ENCODE results near the gene DAZAP2. TPM values are rescaled to one million over a fixed set of nuclear protein-coding genes. Genes with fewer than 3 reads are reported as not detected.
A peak's percentile ranks its signal among the peaks of the same experiment; 100 is the strongest.

Gene DAZAP2
- 263 TPM for total RNA-seq

GRCh38 chr12:51238510-51239334 lies at the start of gene DAZAP2:
Gene DAZAP2 (plus strand): TSS chr12:51238826. CDS start chr12:51238908, 82 bp downstream.
- peak; percentile 98 for DNase-seq (ENCODE audit: low spot score)

GRCh38 chr12:51189790-51190355 lies 48.8 kb upstream of the DAZAP2 start:
- DNase-seq (ENCODE audit: low spot score) = no peak

GRCh38 chr12:51190820-51191219 lies 47.8 kb upstream of the DAZAP2 start:
- DNase-seq (ENCODE audit: low spot score) = no peak

GRCh38 chr12:51191516-51192283 lies 46.9 kb upstream of the DAZAP2 start:
- no peak for DNase-seq (ENCODE audit: low spot score)

GRCh38 chr12:51192284-51192671 lies 46.3 kb upstream of the DAZAP2 start:
- DNase-seq (ENCODE audit: low spot score) = no peak

GRCh38 chr12:51195841-51196240 lies 42.8 kb upstream of the DAZAP2 start:
- no peak for DNase-seq (ENCODE audit: low spot score)

GRCh38 chr12:51196547-51196946 lies 42.1 kb upstream of the DAZAP2 start:
- no peak for DNase-seq (ENCODE audit: low spot score)

- DNase-seq (ENCODE audit: low spot score) = no peak
These were observed 40.7 kb upstream of the DAZAP2 start for GRCh38 chr12:51197736-51198567.

- DNase-seq (ENCODE audit: low spot score) = no peak
These were observed 39.9 kb upstream of the DAZAP2 start for GRCh38 chr12:51198568-51199365.

- DNase-seq (ENCODE audit: low spot score) = no peak
These were observed 39.2 kb upstream of the DAZAP2 start for GRCh38 chr12:51199366-51199945.

GRCh38 chr12:51200156-51200555 lies 38.5 kb upstream of the DAZAP2 start:
- DNase-seq (ENCODE audit: low spot score) = no peak

- DNase-seq (ENCODE audit: low spot score) = no peak
These were observed 37.8 kb upstream of the DAZAP2 start for GRCh38 chr12:51200806-51201205.

- no peak for DNase-seq (ENCODE audit: low spot score)
These were observed 35.9 kb upstream of the DAZAP2 start for GRCh38 chr12:51202718-51203117.

GRCh38 chr12:51205350-51205749 lies 33.3 kb upstream of the DAZAP2 start:
- DNase-seq (ENCODE audit: low spot score) = no peak

GRCh38 chr12:51208016-51208660 lies 30.5 kb upstream of the DAZAP2 start:
- DNase-seq (ENCODE audit: low spot score) = no peak

- no peak for DNase-seq (ENCODE audit: low spot score)
These were observed 29.4 kb upstream of the DAZAP2 start for GRCh38 chr12:51209259-51209658.

GRCh38 chr12:51210690-51211395 lies 27.8 kb upstream of the DAZAP2 start:
- no peak for DNase-seq (ENCODE audit: low spot score)

GRCh38 chr12:51214895-51215294 lies 23.7 kb upstream of the DAZAP2 start:
- no peak for DNase-seq (ENCODE audit: low spot score)

- DNase-seq (ENCODE audit: low spot score) = no peak
These were observed 22.0 kb upstream of the DAZAP2 start for GRCh38 chr12:51216642-51217041.

Data from mucosa of gallbladder (tissue), 1 donor.